SK-N-SH treated with all-trans-retinoic acid at 6 μM for 48 hours (cell line): Measurements from ENCODE around the gene GRM5.
"Not testable (repeated sequence)": the region's sequence is repeated elsewhere in the genome, so short reads cannot be mapped to it uniquely, and the experiment has no call there.

Source experiments
- ATAC-seq: fragments of 200-7000 bp; cut with Tn5 transposase; 3 replicates; pipeline ENCODE4 v1.9.1; 2020; ENCODE audit warnings: mild to moderate bottlenecking, moderate library complexity
- BACH2 ChIP-seq: fragments of 250-450 bp; sonication (Bioruptor Pico); IDR thresholded peaks from 2 replicates; pipeline ENCODE4 v1.9.0; 2021; ENCODE audit warnings: mild to moderate bottlenecking, borderline replicate concordance
- CREB5 ChIP-seq: fragments of 250-450 bp; sonication (Bioruptor Pico); IDR thresholded peaks from 2 replicates; pipeline ENCODE4 v1.5.1; 2020; ENCODE audit warnings: low read depth, mild to moderate bottlenecking, moderate library complexity
- CSDC2 ChIP-seq: fragments of 250-450 bp; sonication (Bioruptor Pico); IDR thresholded peaks from 2 replicates; pipeline ENCODE4 v1.5.0; 2020; ENCODE audit warnings: mild to moderate bottlenecking, moderate library complexity
- CSRNP3 ChIP-seq: fragments of 250-450 bp; sonication (Bioruptor Pico); IDR thresholded peaks from 2 replicates; pipeline ENCODE4 v1.5.1; 2021; ENCODE audit warnings: mild to moderate bottlenecking, moderate library complexity
- ESRRG ChIP-seq: fragments of 250-450 bp; sonication (Bioruptor Pico); IDR thresholded peaks from 2 replicates; pipeline ENCODE4 v1.6.1; 2021; ENCODE audit warnings: mild to moderate bottlenecking
- GLIS3 ChIP-seq: fragments of 250-450 bp; sonication (Bioruptor Pico); IDR thresholded peaks from 2 replicates; pipeline ENCODE4 v1.5.0; 2020; ENCODE audit warnings: mild to moderate bottlenecking, moderate library complexity
- PPARA ChIP-seq: fragments of 250-450 bp; sonication (Bioruptor Pico); IDR thresholded peaks from 2 replicates; pipeline ENCODE4 v1.5.0; 2020; ENCODE audit warnings: mild to moderate bottlenecking, borderline replicate concordance
- RARB ChIP-seq: fragments of 250-450 bp; sonication (Bioruptor Pico); IDR thresholded peaks from 2 replicates; pipeline ENCODE4 v1.8.0; 2021; ENCODE audit warnings: mild to moderate bottlenecking, moderate library complexity
- TCF4 ChIP-seq: fragments of 250-450 bp; sonication (Bioruptor Pico); IDR thresholded peaks from 2 replicates; pipeline ENCODE4 v1.8.0; 2021; ENCODE audit warnings: mild to moderate bottlenecking, moderate library complexity, borderline replicate concordance
- ZC3H10 ChIP-seq: fragments of 250-450 bp; sonication (Bioruptor Pico); IDR thresholded peaks from 2 replicates; pipeline ENCODE4 v1.5.1; 2021; ENCODE audit warnings: mild to moderate bottlenecking, moderate library complexity
- ZFP3 ChIP-seq: fragments of 250-450 bp; sonication (Bioruptor Pico); IDR thresholded peaks from 2 replicates; pipeline ENCODE4 v1.5.0; 2020; ENCODE audit warnings: mild to moderate bottlenecking, moderate library complexity
- ZNF565 ChIP-seq: fragments of 450-650 bp; formaldehyde crosslinking; conservative IDR thresholded peaks from 2 replicates; pipeline ENCODE4 v1.5.0; 2020; ENCODE audit warnings: low read depth, mild to moderate bottlenecking, moderate library complexity
- ZNF70 ChIP-seq: fragments of 450-650 bp; formaldehyde crosslinking; IDR thresholded peaks from 2 replicates; pipeline ENCODE4 v1.5.0; 2020; ENCODE audit warnings: mild to moderate bottlenecking, moderate library complexity
- ZNF8 ChIP-seq: fragments of 450-650 bp; formaldehyde crosslinking; IDR thresholded peaks from 2 replicates; pipeline ENCODE4 v1.5.0; 2020; ENCODE audit warnings: mild to moderate bottlenecking, moderate library complexity
- TF ChIP-seq, protein P1 (sequence below): fragments of 250-450 bp; sonication (Bioruptor Pico); IDR thresholded peaks from 2 replicates; pipeline ENCODE4 v1.5.0; 2020; ENCODE audit warnings: mild to moderate bottlenecking, moderate library complexity
- TF ChIP-seq, protein P2 (sequence below): fragments of 250-450 bp; sonication (Bioruptor Pico); IDR thresholded peaks from 2 replicates; pipeline ENCODE4 v1.8.0; 2021; ENCODE audit warnings: low read depth, mild to moderate bottlenecking, moderate library complexity, borderline replicate concordance

The GRM5 gene

DNA sequence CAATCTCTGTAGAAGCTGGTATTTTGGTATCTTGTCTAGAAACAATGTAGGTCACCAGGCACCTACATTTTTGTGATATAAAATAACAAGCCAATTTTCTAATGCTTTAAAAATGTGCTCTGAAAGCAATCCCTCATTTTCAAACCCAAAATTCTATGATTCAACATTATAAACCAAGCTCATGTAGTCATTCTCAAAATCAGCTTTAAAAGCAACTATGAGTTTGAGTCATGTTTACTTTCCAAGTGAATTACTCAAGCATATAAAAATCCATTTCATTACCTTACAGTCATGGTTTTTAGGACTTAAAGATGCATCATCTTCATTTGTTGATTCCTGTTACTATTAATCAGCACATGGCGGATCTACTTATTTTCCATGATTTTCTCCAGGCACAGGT lies 216.4 kb downstream of the GRM5 start:
- no peak for TF ChIP-seq ZC3H10 (CRISPR knock-in tag)
- no peak for ATAC-seq

- not testable (repeated sequence) for ATAC-seq
Measured at GRCh38 chr11:88846266-88846665, 219.5 kb downstream of the GRM5 start.

GRCh38 chr11:88844941-88845340 lies 220.8 kb downstream of the GRM5 start:
- ATAC-seq = not testable (repeated sequence)

DNA sequence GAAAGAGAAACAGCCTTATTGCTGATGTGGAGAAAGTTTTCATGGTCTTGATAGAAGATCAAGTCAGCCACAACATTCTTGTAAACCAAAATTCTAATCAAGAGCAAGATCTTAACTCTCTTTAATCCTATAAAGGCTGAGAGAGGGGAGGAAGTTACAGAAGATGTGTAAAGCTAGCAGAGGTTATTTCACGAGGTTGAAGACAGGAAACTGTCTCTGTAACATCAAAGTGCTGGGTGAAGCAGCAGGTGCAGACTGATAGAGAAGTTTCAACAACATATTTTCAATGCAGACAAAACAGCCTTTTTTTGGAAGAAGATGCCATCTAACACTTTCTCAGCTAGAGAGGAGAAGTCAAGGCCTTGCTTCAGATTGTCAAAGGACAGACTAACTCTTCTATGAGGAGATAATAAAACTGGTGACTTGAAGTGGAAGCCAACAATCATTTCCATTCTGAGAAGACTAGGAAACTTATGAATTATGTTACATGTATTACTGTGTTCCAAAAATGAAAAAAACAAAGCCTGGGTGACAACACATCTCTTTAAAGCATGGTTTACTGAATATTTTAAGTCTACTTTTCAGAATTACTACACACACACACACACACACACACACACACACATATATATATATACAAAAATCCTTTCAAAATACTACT lies 221.9 kb downstream of the GRM5 start:
- not testable (repeated sequence) for ATAC-seq

DNA sequence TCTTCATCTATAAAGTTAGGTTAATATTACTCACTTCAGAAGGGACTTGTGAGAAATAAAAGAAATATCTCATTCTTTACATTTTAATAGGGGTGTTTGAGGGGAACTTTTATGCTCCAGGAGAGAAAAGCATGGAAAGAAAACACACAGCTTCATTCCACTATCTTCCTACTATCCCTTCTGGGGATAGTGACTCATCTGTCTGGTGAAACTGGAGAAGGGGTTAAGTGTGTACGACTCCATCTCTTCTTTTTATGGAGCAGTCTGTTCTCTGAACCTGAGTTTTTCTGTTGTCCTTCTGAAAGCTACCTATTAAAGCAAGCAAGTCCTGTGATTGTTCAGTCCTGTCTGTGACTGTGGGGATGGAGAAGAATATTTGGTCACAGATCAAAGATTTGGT lies 227.6 kb downstream of the GRM5 start:
- not testable (repeated sequence) for ATAC-seq

DNA sequence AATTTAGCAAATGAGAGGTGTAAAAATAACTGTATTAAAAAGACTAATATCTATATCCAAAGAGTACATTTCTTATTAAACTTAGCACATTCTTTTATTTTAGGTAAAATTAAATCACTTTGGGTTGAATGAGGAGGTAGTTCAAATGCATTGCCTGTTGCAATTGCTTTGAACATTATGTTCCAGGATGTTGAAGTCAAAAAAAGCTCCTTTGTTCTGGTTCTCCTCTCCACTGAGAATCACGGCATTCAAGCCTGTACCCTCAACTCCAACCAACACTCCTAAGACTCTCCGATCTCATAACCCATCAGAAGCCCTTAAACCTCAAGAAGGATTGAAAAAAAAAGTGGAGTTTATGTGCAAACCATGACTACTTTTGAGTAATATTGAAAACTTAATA lies 230.1 kb downstream of the GRM5 start:
- not testable (repeated sequence) for ATAC-seq

DNA sequence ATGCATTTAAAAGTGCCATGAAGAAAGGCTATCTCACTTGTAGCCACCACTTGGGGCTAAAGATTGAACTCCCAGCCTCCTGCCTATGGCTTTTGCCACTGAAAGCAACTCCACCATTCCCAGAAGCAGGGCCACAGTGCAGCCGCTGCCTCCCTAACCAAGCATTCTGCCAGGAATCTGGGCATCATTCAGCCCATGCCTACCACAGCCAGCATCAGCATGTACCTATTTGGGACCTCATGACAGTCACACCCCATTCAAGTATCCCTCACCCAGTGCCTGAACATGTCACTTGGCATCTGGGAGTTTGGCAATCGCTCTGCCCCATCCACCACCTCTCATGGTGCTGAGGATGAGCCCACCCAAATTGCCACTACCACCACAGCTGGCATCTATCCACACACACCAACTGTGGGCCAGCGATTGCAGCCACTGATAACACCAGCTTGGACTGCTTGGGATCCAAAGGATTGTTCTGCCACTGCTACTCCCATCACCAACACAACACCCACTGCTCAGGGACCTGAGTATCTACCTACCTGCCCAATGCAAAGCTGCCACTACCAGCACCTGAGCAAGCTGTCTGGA lies 234.4 kb downstream of the GRM5 start:
- ATAC-seq = no peak
- TF ChIP-seq ZFP3 (no peak), CSRNP3 (no peak), ZNF565 (CRISPR knock-in tag) (no peak), ESRRG (CRISPR knock-in tag) (no peak), GLIS3 (CRISPR knock-in tag) (no peak), CSDC2 (CRISPR knock-in tag) (no peak), ZNF8 (CRISPR knock-in tag) (no peak), PPARA (CRISPR knock-in tag) (no peak), RARB (CRISPR knock-in tag) (no peak)
- TF ChIP-seq, protein P1, sequence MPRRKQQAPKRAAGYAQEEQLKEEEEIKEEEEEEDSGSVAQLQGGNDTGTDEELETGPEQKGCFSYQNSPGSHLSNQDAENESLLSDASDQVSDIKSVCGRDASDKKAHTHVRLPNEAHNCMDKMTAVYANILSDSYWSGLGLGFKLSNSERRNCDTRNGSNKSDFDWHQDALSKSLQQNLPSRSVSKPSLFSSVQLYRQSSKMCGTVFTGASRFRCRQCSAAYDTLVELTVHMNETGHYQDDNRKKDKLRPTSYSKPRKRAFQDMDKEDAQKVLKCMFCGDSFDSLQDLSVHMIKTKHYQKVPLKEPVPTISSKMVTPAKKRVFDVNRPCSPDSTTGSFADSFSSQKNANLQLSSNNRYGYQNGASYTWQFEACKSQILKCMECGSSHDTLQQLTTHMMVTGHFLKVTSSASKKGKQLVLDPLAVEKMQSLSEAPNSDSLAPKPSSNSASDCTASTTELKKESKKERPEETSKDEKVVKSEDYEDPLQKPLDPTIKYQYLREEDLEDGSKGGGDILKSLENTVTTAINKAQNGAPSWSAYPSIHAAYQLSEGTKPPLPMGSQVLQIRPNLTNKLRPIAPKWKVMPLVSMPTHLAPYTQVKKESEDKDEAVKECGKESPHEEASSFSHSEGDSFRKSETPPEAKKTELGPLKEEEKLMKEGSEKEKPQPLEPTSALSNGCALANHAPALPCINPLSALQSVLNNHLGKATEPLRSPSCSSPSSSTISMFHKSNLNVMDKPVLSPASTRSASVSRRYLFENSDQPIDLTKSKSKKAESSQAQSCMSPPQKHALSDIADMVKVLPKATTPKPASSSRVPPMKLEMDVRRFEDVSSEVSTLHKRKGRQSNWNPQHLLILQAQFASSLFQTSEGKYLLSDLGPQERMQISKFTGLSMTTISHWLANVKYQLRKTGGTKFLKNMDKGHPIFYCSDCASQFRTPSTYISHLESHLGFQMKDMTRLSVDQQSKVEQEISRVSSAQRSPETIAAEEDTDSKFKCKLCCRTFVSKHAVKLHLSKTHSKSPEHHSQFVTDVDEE (CRISPR knock-in tag) = no peak
- TF ChIP-seq, protein P2, sequence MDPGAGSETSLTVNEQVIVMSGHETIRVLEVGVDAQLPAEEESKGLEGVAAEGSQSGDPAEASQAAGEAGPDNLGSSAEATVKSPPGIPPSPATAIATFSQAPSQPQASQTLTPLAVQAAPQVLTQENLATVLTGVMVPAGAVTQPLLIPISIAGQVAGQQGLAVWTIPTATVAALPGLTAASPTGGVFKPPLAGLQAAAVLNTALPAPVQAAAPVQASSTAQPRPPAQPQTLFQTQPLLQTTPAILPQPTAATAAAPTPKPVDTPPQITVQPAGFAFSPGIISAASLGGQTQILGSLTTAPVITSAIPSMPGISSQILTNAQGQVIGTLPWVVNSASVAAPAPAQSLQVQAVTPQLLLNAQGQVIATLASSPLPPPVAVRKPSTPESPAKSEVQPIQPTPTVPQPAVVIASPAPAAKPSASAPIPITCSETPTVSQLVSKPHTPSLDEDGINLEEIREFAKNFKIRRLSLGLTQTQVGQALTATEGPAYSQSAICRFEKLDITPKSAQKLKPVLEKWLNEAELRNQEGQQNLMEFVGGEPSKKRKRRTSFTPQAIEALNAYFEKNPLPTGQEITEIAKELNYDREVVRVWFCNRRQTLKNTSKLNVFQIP (CRISPR knock-in tag) = no peak

DNA sequence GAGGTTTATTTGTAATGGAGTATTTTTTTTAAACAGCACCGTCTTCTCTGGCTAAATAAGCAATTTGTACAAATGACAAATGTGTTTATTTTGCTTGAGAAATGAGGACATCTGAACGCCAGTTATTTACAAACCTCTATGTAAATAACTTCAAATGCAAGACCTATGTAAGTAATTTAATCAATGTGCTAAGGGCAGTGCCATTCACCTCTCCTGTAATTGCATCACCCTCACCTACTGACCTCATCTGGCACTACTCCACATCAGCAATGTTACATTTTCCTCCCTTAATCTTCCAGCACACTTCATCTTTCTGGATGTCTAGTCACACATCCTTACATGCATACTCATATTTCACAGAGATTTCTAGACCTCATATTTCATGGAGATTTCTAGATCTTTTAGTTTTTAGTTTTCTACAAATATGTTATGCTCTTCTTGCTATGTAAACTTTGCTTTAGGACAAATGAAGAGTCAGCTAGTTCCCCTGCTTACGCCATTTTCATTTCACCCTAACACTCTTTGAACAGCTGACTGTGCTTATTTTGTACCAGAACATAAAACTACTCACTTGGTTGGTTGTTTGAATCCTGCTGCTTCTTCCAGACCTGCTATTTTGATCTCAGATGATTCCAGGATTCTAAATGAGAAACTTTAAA lies 238.6 kb downstream of the GRM5 start:
- no peak for ATAC-seq
- no peak for TF ChIP-seq ZNF70 (CRISPR knock-in tag)
- TF ChIP-seq PPARA (CRISPR knock-in tag) = no peak
- TF ChIP-seq CREB5 (CRISPR knock-in tag) = no peak
- TF ChIP-seq BACH2 (CRISPR knock-in tag) = no peak
- TF ChIP-seq, protein P1 (CRISPR knock-in tag) = no peak
- no peak for TF ChIP-seq CSRNP3
- TF ChIP-seq GLIS3 (CRISPR knock-in tag) = no peak
- TF ChIP-seq TCF4 = no peak
- no peak for TF ChIP-seq ZNF8 (CRISPR knock-in tag)
- TF ChIP-seq CSDC2 (CRISPR knock-in tag) = no peak
